Activated B cell treated with CpG ODN at 0.5 μM for 24 hours (primary cell): ENCODE data around the gene CAMK2D. TPM values are rescaled to one million over a fixed set of nuclear protein-coding genes. Genes with fewer than 3 reads are reported as not detected.

ENCODE experiments used
- ATAC-seq: fragments of 200-7000 bp; cut with Tn5 transposase; one replicate; pipeline ENCODE4 v1.10.0; 2021; ENCODE audit warnings: low read depth, mild to moderate bottlenecking, moderate library complexity
- CTCF ChIA-PET: fragments of 350-600 bp; sonication (Branson Sonifier 250); formaldehyde crosslinking; loops from one replicate; lab custom pipeline; 2021; ENCODE audit warnings: antibody characterized with exemption; lab: Charles Lee
- POLR2A ChIA-PET: fragments of 350-600 bp; sonication (Branson Sonifier 250); formaldehyde crosslinking; loops from one replicate; lab custom pipeline; 2021; ENCODE audit warnings: antibody characterized with exemption; lab: Charles Lee
- DNase-seq: peaks from one replicate; pipeline ENCODE4 v3.0.0; 2022
- H3K27ac Mint-ChIP-seq: one replicate; pipeline ENCODE4 v1.8.0; 2020; ENCODE audit warnings: mixed read lengths
- H3K27me3 Mint-ChIP-seq: one replicate; pipeline ENCODE4 v1.8.0; 2021; ENCODE audit warnings: mixed read lengths
- H3K36me3 Mint-ChIP-seq: one replicate; pipeline ENCODE4 v1.8.0; 2021; ENCODE audit warnings: low read depth, mixed read lengths
- H3K4me1 Mint-ChIP-seq: one replicate; pipeline ENCODE4 v1.8.0; 2021; ENCODE audit warnings: mixed read lengths
- H3K4me3 Mint-ChIP-seq: one replicate; pipeline ENCODE4 v1.8.0; 2020; ENCODE audit warnings: mild to moderate bottlenecking, mixed read lengths
- H3K9me3 Mint-ChIP-seq: one replicate; pipeline ENCODE4 v1.8.0; 2020; ENCODE audit warnings: mixed read lengths
- CTCF ChIP-seq: fragments of 200-600 bp; IDR thresholded peaks from one replicate; pipeline ENCODE4 v1.8.0; 2022; ENCODE audit warnings: antibody characterized with exemption, mild to moderate bottlenecking
- intact Hi-C: fragments of 100-400 bp; cut with micrococcal nuclease; formaldehyde crosslinking; loops from one replicate; pipeline ENCODE4 v1.15.1; 2024
- total RNA-seq: library from RNA; stranded (reverse); gene quantifications from 2 replicates; pipeline ENCODE4 v1.2.3, GENCODE V29; 2022

Gene CAMK2D
- total RNA-seq, 1 donor from 2014 or later = 72.9 TPM

- POLR2A ChIA-PET = interaction anchor here (0.9 kb wide), 1 partner anchor 23 kb away, joined by 3 read pairs; no protein-coding TSS in a partner anchor
- Mint-ChIP-seq H3K4me3 (no peak overlapping the region), H3K27ac (no peak overlapping the region), H3K36me3 (peaks cover 45% of the 10 kb centered on the region), H3K9me3 (no peaks in the 10 kb centered on the region), H3K4me1 (peaks cover 65% of the 10 kb centered on the region), H3K27me3 (no peaks in the 10 kb centered on the region)
- ATAC-seq (no peak), DNase-seq (no peak)
- CTCF ChIA-PET = no interaction called here
- TF ChIP-seq CTCF = no peak
- intact Hi-C loops = no loop called here
Observed at GRCh38 chr4:113733685-113734084, 27.9 kb downstream of the CAMK2D start.

- POLR2A ChIA-PET = no interaction called here
- no peak for TF ChIP-seq CTCF
- no peak overlapping the region for H3K4me3 Mint-ChIP-seq
- CTCF ChIA-PET = no interaction called here
- ATAC-seq (no peak), DNase-seq (no peak)
- no peaks in the 10 kb centered on the region for H3K9me3 Mint-ChIP-seq
- peaks cover 67% of the 10 kb centered on the region for H3K4me1 Mint-ChIP-seq
- no peak overlapping the region for H3K27ac Mint-ChIP-seq
- no peaks in the 10 kb centered on the region for H3K27me3 Mint-ChIP-seq
- peaks cover 43% of the 10 kb centered on the region for H3K36me3 Mint-ChIP-seq
- intact Hi-C loops = no loop called here
Observed at GRCh38 chr4:113732967-113733527, 28.5 kb downstream of the CAMK2D start.

GRCh38 chr4:113730467-113731216, 30.9 kb downstream of the CAMK2D start:
- Mint-ChIP-seq H3K27ac (peak overlapping the region; percentile 27), H3K4me3 (no peak overlapping the region), H3K9me3 (no peaks in the 10 kb centered on the region), H3K36me3 (peaks cover 36% of the 10 kb centered on the region), H3K4me1 (peaks cover 73% of the 10 kb centered on the region), H3K27me3 (no peaks in the 10 kb centered on the region)
- intact Hi-C loops = no loop called here
- CTCF ChIA-PET = no interaction called here
- ATAC-seq (no peak), DNase-seq (no peak)
- POLR2A ChIA-PET = no interaction called here
- TF ChIP-seq CTCF = no peak

GRCh38 chr4:113727802-113728201, 33.7 kb downstream of the CAMK2D start:
- Mint-ChIP-seq H3K27ac (no peak overlapping the region), H3K27me3 (no peaks in the 10 kb centered on the region), H3K4me3 (no peak overlapping the region), H3K9me3 (no peaks in the 10 kb centered on the region), H3K4me1 (peaks cover 56% of the 10 kb centered on the region), H3K36me3 (peaks cover 24% of the 10 kb centered on the region)
- TF ChIP-seq CTCF = no peak
- POLR2A ChIA-PET = interaction anchor here (1.0 kb wide), 1 partner anchor 17 kb away, joined by 3 read pairs; no protein-coding TSS in a partner anchor
- DNase-seq (no peak), ATAC-seq (no peak)
- intact Hi-C loops = loop anchor here (1.0 to 5.0 kb wide), 2 partner anchors 13 to 36 kb away; no protein-coding TSS in a partner anchor
- CTCF ChIA-PET = no interaction called here

GRCh38 chr4:113725963-113726362, 35.6 kb downstream of the CAMK2D start:
- peaks cover 69% of the 10 kb centered on the region for H3K4me1 Mint-ChIP-seq
- H3K36me3 Mint-ChIP-seq = peaks cover 28% of the 10 kb centered on the region
- no peak for DNase-seq
- TF ChIP-seq CTCF = no peak
- ATAC-seq = no peak
- H3K27ac Mint-ChIP-seq = peak overlapping the region; percentile 12
- intact Hi-C loops = loop anchor here (2.0 to 5.0 kb wide), 2 partner anchors 13 to 34 kb away; no protein-coding TSS in a partner anchor
- H3K27me3 Mint-ChIP-seq = no peaks in the 10 kb centered on the region
- CTCF ChIA-PET = no interaction called here
- H3K4me3 Mint-ChIP-seq = no peak overlapping the region
- POLR2A ChIA-PET = no interaction called here
- H3K9me3 Mint-ChIP-seq = no peaks in the 10 kb centered on the region
